ENCODE measurements around the gene EPHA10.

Gene EPHA10

GRCh38 chr1:37673920-37674319, 91.0 kb downstream of the EPHA10 start:
- TF ChIP-seq CTCF (IDR thresholded peaks at IDR 0.05; ENCODE audit: insufficient read depth, low read depth, low read length, missing control alignments), result no peak
- H3K4me3 ChIP-seq (ENCODE audit: low read length), result no peak overlapping the region
- DNase-seq (ENCODE audit: low read depth), result no peak

- no peak for DNase-seq (ENCODE audit: low read depth)
- H3K4me3 ChIP-seq (ENCODE audit: low read length), result no peak overlapping the region
- TF ChIP-seq CTCF (IDR thresholded peaks at IDR 0.05; ENCODE audit: insufficient read depth, low read depth, low read length, missing control alignments), result no peak
Observed at GRCh38 chr1:37672136-37672870, 92.6 kb downstream of the EPHA10 start.

- no peak for DNase-seq (ENCODE audit: low read depth)
- no peak for TF ChIP-seq CTCF (IDR thresholded peaks at IDR 0.05; ENCODE audit: insufficient read depth, low read depth, low read length, missing control alignments)
Observed at GRCh38 chr1:37671261-37671660, 93.7 kb downstream of the EPHA10 start.

GRCh38 chr1:37670133-37670532, 94.8 kb downstream of the EPHA10 start:
- DNase-seq (ENCODE audit: low read depth), result no peak
- TF ChIP-seq CTCF (IDR thresholded peaks at IDR 0.05; ENCODE audit: insufficient read depth, low read depth, low read length, missing control alignments), result no peak

More at GRCh38 chr1:37671261-37671660, 93.7 kb downstream of the EPHA10 start:
- H3K4me3 ChIP-seq (ENCODE audit: low read length), result no peak overlapping the region

GRCh38 chr1:37667023-37667671, 97.8 kb downstream of the EPHA10 start:
- TF ChIP-seq CTCF (IDR thresholded peaks at IDR 0.05; ENCODE audit: insufficient read depth, low read depth, low read length, missing control alignments), result no peak
- no peak overlapping the region for H3K4me3 ChIP-seq (ENCODE audit: low read length)
- no peak for DNase-seq (ENCODE audit: low read depth)

More at GRCh38 chr1:37670133-37670532, 94.8 kb downstream of the EPHA10 start:
- H3K4me3 ChIP-seq (ENCODE audit: low read length), result no peak overlapping the region

- no peak overlapping the region for H3K4me3 ChIP-seq (ENCODE audit: low read length)
- no peak for TF ChIP-seq CTCF (IDR thresholded peaks at IDR 0.05; ENCODE audit: insufficient read depth, low read depth, low read length, missing control alignments)
- DNase-seq (ENCODE audit: low read depth), result no peak
Observed at GRCh38 chr1:37666241-37666867, 98.6 kb downstream of the EPHA10 start.

All from epithelial cell of esophagus (primary cell).